NCI-H2081 treated with DMSO at 0.1 percent for 48 hours (cell line): ENCODE results near the gene PPA2.
"Not testable (repeated sequence)": the region's sequence is repeated elsewhere in the genome, so short reads cannot be mapped to it uniquely, and the experiment has no call there.

Experiments used
- DNase-seq: peaks from one replicate; lab custom pipeline; 2025; lab: John Stamatoyannopoulos, UW

The PPA2 gene

DNA sequence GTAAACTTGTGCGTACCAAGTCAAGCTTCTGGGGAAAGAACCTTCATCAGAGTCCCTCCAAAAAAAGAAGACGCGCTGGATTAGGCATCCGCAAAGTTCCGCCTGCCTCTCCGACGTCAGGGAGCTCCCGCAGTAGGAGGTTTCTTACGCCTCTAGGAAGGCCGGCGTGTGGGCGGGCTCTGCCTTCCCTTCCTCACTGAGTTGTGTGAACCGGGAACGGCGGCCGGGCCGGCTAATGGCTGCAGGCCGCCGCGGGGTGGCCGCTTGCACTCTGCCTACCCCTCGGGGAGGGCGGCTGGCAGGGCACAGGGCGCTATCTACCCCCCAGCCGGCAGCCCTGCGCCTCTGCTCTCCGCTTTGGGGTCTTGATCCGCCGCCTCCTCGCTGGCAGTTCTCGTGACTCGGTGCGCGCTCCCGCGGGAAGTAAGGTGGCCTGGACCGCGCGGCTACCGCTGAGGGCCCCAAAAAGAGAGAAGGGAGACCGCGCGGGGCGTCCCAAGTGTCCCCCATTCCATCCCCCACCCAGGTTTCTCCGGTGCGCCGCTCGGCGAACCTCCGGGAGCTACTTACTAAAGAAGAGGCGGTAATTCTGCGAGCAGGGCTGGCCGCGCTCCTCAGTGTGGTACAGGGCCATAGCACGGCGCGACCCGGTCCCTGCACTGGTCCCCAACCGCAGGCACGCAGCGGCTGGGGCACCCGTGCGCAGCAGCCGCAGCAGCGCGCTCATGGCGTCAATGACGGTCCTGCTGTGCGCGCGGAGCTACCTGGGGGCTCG is at the start of gene PPA2:
Gene PPA2 (minus strand): TSS at position 739 of the 775 bp plus-strand sequence. CDS start 12 bp downstream, at position 727.
- no peak for DNase-seq

- peak; percentile 12 for DNase-seq
Observed at GRCh38 chr4:105520819-105521790, 47.2 kb upstream of the PPA2 start.

DNA sequence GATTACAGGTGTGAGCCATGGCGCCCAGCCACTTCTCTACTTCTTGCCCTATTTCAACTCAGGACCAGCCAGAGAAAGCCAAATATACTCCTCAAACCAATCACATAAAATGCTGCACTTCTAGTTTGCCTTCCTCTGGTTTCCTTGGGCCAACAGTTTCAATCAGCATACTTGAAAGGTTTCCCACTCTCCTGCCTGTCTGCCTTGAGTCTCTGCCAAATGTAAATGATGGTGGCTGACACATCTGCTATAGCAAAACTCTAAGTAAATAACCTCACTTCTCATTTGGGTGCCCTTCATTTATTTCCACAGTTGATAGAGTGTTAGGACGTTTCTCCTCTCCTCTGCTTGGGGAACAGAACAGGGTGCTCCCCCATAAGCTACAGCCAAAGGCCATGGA is 36.4 kb upstream of the PPA2 start:
- DNase-seq = no peak

GRCh38 chr4:105509714-105510113 is 35.9 kb upstream of the PPA2 start:
- no peak for DNase-seq

GRCh38 chr4:105509291-105509690 is 35.4 kb upstream of the PPA2 start:
- DNase-seq = no peak

DNA sequence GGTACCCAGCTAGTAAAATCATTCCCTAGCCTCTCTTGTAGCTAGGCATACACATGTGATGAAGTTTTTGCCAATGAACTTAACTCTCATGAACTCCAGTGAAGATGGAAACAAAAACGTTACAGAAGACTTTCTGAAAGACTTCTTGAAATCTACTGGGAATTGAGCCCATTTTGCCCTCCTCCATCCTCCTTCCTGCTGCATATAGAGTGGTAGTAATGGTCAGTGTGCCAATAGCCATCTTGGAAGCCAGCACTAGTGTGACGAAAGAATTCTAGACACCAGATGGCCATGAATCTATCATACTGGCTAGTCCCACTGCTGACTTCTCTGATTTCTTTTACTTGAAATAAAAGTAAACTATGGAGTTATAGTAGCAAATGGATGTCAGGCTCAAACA is 30.9 kb upstream of the PPA2 start:
- no peak for DNase-seq

DNA sequence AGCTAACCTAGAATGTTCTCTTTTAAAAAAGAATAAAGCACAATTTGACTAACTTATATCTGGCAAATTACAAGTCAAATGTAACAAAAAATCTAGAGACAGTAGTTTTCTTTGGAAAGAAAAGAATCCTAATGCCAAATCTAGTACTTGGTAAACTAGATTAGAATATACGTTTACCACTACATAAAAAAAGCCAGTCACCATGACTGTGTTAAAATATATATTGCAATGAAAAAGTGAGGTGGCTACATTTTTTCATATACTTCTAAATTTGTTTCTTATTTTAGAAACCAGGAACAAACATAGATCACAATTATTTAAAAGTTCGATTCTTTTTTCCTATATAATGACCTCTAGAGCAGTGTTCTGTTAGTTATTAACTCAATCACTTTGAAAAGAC is 29.6 kb upstream of the PPA2 start:
- no peak for DNase-seq

GRCh38 chr4:105496899-105497298 is 23.0 kb upstream of the PPA2 start:
- DNase-seq = no peak

DNA sequence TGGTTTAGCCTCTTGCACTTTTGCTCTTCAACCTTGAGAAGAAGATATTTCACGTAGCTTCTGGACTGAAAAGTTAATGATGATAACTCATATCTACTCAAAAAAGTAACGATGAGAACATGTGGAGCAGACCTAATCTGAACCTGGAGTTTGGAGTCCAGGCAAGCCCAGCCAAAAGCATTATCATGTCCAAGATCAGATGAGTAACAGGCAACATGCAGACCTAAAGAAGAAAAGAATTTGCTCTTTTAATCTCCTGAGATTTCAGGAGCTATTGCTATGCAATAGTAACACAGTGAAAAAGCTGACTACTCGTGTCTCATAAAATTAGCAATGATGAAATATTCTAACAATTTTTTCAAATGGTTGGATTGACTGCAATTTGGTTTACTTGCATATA is 21.8 kb upstream of the PPA2 start:
- DNase-seq = no peak

DNA sequence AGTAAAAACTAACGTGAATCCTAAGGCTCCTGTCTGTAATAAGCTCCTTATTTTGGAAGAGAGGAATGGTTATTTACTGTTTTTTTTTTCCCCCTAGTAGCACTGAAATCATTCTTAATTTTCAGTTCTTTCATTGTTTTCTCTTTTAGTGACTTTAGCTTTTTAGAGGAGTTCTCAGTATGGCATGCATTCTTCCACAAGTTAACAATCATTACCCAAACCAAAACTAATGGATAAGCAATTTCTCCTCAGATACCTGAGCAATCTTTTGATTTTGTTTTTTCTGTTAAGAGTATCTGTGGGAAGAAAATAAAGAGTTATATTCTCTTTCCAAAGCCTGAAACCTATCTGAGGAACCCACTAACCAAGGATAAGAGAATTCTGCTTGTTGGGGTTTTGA is 16.7 kb upstream of the PPA2 start:
- DNase-seq = no peak

DNA sequence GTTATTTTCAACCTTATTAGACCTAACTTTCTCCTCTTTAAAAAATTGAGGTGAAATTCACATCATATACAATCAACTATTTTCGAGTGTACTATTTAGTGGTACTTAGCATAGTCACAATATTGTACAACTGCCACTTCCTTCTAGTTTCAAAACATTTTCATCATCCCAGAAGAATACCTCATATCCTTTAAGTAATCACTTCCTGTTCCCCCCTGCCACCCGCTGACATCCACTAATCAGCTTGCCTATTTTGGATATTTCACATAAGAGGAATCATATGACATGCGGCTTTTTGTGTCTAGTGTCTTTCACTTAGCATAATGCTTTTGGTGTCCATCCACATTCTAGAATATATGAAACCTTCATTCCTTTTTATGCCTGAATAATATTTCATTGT is 10.0 kb upstream of the PPA2 start:
- DNase-seq = no peak

GRCh38 chr4:105474099-105474518 is 247 bp upstream of the PPA2 start:
- DNase-seq = peak; percentile 22

GRCh38 chr4:105472871-105473323 is 965 bp downstream of the PPA2 start:
- DNase-seq = no peak

GRCh38 chr4:105471566-105472176 is 2.2 kb downstream of the PPA2 start:
- DNase-seq = peak; percentile 13

GRCh38 chr4:105470766-105471165 is 3.1 kb downstream of the PPA2 start:
- DNase-seq = no peak

DNA sequence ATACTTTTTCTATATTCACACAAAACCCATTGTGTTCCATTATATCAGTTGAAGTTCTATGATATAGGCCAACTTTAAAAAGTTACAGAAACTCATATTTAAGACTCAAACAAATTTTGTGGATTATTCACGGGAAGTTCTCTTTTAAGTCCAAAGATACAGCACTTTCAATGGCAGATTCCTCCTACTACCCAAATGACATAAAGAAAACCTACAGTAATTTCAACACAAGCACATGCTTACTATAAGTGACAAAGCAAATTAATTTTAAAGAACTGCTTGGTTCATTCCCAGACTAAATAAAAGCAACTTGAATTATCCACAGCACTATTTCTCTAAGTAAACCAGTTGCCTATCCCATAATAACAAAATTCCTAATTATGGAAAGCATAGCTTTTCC is 4.1 kb downstream of the PPA2 start:
- DNase-seq = no peak

GRCh38 chr4:105466580-105466979 is 7.3 kb downstream of the PPA2 start:
- no peak for DNase-seq

- DNase-seq = not testable (repeated sequence)
Observed at GRCh38 chr4:105464563-105464962, 9.3 kb downstream of the PPA2 start.

- DNase-seq = no peak
Observed at GRCh38 chr4:105462576-105462975, 11.3 kb downstream of the PPA2 start.

DNA sequence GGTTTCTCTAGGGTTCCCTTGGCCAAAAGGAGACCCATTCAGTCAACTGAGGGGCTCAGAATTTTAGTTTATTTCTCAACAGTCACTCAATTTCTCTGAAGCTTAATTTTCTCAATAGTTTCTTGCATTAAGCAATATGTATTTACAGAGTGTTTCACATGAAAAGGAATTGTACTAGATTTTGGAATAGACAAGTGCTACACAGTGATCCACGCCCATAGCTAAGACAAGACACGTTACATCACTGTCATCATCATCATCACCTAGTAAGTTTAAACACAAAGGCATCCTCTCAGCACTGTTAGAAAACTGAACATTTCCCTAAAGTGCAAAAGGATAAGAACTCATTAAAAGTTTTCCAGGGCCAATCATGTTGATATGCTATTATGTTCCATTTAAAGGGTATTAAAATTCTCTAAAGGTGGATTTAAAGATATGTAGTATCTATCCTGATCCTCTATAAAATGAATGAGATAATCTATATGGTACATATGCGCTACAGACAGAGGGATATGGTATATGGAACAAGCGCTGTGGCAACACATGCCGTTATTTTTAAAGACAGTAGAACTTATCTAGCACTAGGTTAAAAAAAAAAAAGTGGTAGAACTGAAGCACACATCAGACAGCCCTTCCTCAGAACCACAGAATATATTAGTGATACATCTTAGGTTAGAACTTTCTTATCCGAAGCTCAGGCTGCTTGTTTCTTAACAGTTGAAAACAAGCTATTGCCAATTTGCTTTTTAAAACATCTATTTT is 12.1 kb downstream of the PPA2 start:
- no peak for DNase-seq

GRCh38 chr4:105461221-105461620 is 12.6 kb downstream of the PPA2 start:
- no peak for DNase-seq

GRCh38 chr4:105460306-105460705 is 13.6 kb downstream of the PPA2 start:
- no peak for DNase-seq
